Measurements from ENCODE around the gene ZNF771.

The ZNF771 gene

DNA sequence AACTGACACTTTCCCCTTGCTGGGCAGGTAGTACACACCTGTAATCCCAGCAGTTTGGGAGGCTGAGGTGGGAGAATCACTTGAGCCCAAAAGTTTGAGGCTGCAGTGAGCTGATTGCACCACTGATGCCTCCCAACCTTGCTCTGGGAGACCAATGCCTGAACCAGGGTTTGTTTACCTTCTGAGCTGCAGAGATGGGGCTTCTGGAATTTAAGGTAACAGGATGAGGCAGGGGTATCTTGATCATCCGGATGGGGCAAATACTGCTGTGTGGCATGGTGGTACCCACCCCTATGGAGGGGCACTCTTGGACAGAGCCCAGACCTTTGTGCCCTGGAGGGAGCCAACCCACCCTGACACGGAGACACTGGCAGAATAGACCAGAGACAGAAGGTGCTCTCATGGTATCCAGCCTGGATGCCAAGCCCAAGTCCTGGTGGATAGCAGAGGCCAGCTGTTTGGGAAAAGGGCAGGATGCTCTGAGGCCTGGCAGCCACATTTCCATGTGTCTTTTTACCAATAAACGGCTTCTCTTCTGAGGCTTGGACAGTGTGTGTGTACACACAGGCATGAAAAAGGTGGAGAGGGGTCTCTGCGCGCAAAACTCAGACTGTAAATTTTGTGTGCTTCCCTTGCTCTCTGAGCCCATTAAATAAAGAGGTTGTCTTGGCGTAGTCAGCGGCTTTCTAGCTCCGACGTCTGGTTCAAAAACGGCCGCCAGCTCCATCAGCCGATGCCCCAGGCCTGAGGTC lies 7.8 kb upstream of the ZNF771 start:
- DNase-seq, result no peak

DNA sequence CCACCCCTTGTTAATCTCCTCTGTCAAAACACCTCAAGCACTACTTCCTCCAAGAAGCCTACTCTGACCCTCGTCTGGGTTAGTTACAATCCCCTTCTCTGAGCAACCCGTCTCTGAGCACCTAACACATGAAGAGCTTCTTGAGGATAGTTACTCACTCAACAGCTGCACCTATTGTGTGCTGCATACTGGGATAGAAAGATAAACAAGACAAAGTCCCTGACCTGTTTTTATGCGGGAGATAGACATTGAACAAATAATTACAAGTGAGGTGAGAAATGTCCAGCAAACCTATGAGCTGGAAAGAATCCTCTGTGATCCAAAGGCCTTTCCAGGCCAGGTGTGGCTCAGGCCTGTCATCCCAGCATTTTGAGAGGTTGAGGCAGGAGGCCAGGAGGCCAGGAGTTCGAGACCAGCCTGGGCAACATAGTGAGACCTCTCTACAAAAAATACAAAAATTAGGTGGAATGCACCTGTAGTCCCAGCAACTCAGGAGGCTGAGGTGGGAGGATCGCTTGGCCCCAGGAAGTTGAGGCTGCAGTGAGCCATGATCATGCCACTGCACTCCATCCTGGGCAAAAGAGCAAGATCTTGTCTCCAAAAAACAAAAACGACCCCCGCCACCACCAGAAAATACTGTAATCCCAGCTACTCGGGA lies 5.5 kb upstream of the ZNF771 start:
- no peak for DNase-seq

DNA sequence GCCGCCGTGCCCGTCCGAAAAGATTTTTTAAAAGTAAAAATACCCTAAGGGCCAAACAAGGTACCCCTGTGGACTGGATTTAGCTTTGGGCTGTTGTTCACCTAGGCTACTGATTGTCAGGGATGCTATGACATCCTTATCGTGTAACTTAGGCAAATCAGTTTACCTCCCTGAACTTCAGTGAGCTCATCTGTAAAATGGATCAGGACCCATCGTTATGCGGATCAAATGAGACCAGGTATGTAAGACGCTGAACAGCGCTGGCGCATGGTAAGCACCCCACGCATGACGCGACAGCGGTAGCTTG lies 658 bp upstream of the ZNF771 start:
- DNase-seq, result no peak

DNA sequence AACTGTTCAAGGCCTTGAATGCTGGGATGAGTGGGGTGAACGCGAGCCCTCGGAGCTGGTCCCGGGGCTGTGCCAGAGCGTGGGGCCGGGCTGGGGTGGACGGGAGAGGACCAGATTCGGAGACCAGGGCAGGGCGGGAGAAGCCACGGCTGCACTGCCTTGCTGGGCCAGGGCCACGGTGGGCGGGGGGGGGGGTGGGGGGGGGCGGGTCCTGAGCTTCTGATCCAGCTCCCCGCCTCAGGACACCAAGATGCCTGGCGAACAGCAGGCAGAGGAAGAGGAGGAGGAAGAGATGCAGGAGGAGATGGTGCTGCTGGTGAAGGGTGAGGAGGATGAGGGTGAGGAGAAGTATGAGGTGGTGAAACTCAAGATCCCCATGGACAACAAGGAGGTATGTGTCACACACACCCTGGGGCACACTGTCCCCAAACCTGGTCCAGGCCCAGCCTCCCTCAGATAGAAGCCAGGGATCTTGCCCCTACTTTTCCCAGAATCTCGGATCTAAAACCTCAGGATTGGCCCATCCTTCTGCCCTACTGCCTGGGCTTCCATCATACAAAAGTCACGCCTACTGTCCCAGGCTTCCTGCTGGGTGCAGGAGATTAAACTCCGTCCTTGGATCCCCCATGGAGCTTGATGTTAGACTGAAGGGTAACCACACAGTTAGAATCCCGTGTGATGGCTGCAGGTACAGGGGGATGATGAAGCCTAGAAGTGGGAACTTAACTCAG lies 563 bp downstream of the ZNF771 start:
- no peak for DNase-seq

DNA sequence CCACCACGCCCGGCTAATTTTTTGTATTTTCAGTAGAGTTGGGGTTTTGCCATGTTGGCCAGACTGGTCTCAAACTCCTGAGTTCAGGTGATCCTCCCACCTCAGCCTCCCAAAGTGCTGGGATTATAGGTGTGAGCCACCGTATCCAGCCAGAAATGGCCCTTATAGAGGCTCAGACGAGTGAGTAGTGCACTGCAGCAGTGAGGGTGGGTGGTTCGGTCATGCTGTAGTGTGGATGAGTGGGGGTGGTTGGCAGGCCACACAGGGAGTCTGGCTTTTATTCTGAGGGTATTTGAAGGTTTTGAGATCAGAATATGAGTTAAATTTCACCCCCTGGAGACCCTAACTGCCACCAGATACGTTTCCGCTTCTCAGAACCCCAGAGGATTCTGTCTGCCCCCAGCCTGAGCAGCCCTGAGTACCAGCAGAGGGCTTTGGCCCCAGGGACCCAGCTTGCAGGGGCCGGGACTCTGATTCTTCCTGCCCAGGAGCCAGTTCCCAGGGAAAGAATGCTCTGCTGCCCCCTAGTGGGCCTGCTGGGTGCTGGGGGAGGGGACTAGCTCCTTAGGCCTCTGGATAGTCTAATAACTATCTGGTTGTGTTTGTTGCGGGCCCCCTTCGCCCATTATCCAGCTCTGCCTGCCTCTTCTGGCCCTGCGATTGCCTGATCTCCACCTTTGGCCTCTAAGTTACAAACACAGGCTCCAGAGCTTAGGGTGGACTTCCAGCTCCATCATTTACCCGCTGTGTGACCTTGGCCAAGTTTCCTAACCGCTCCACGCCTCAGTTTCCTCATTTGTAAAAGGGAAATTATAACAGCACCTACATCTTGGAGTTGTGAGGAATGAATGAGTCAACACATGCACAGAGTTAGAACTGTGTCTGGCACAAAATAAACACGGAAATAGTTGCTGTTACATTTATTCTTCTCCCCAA lies 2.0 kb downstream of the ZNF771 start:
- peak; percentile 77 for DNase-seq

DNA sequence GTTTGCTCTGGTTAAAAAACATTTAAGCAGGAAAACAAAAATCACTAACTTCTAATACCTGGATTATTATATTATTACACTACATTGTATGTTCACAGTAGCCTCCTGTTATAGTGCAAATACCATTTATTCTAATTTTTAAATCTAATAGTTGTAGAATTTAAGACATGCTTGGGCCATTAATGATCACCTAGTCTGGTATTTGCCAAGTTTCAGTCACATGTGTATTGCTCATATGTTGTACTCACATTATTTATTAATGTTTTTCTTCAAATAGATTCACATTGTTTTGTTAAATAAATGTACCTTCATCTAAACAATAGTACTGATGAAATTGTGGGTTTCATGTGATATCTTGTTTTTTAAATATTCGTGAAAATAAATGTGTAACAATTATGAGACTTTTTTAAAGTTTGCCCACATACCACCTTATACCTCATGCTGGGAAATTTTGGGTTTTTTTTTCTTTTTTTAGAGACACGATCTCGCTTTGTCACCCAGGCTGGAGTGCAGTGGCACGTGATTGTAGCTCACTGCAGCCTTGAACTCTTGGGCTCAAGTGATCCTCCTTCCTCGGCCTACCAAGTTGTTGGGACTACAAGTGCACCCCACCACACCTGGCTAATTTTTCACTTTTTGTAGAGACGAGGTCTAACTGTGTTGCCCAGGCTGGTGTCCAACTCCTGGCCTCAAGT lies 5.9 kb downstream of the ZNF771 start:
- no peak for DNase-seq

DNA sequence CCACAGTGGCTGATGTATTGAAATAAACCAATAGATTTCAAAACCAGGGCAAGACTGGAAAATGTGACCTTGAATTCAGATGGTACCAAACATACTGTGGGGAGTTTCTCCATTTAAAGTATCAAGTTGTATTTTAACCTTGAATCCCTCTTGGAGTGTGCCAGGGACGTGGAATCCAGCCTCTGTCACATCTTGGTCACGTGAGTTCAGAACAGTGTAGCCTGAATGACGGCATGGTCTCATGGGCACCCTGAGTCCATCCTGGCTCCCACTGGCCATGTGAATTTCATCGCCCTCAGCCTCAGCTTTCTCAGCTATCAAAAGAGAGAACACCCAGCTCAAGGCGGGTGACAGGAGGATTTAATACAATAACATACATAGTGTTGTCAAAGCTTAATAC lies 6.8 kb downstream of the ZNF771 start:
- no peak for DNase-seq

DNA sequence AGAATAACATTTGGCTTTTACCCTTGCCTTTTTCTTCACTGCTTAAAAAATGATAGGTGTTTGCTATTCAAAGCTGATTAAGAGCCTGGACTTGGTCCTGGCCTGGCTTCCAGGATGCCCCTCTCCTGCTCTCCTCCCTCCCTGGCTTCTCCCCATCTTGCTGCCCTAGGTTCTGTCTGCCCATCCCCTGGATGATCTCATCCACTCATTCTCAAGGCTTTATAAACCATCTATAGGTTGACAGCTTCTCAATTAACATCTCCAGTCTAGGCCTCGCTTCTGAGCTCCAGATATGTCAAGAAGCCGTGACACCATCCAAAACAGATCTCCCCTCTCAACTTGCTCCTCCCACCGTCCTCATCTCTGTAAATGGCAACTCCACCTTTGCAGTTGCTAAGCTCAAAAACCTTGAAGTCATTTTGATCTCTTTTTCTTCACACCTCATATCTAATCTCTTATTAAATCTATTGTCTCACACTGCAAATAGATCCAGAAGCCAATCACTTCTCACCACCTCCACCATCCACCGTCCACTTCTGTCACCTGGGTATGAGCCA lies 8.7 kb downstream of the ZNF771 start:
- no peak for DNase-seq

DNA sequence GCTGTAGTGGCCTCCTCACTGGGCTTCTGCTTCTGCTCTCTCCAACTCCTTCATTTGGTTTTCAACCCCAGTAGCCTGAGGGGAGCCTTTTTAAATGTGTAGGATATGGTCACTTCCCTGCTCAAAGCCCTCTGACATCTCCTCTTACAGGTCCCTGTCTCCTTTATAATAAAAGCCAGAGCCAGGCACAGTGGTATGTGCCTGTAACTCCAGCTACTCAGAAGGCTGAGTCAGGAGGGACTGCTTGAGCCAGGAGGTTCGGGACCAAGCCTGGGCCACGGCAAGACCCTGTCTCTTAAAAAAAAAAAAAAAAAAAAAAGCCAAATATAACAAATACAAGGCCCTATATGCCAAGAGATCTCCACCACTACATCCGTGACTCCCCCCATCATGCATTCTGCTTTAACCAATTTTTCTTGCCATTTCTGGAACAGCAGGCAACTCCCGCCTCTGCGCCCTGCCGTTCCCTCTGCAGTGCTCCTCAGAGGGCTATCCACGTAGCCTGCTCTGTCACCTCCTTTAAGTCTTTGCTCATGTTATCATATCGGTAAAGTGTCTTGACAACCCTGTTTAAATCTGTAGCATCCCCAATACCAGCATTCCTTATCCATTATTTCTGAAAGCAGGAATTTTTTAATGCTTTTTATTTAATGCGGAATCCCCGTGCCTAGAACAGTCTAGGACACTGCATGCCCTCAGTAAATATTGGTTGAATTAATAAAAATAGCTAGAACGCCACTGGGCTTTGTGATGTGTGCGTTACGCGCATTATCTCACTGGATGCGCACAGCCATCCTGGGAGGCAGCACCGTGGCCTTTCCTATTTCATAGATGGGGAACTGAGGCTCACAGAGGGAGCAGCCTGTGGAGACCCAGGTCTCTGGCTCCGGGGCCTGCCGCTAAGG lies 9.5 kb downstream of the ZNF771 start:
- no peak for DNase-seq

DNA sequence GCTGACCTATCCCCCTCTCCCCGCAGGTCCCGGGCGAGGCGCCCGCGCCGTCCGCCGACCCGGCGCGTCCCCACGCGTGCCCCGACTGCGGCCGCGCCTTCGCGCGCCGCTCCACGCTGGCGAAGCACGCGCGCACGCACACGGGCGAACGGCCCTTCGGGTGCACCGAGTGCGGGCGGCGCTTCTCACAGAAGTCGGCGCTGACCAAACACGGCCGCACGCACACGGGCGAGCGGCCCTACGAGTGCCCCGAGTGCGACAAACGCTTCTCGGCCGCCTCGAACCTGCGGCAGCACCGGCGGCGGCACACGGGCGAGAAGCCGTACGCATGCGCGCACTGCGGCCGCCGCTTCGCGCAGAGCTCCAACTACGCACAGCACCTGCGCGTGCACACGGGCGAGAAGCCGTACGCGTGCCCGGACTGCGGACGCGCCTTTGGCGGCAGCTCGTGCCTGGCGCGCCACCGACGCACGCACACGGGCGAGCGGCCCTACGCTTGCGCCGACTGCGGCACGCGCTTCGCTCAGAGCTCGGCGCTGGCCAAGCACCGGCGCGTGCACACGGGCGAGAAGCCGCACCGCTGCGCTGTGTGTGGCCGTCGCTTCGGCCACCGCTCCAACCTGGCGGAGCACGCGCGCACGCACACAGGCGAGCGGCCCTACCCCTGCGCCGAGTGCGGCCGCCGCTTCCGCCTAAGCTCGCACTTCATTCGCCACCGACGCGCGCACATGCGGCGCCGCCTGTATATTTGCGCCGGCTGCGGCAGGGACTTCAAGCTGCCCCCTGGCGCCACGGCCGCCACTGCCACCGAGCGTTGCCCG lies 10.3 kb downstream of the ZNF771 start:
- peak; percentile 51 for DNase-seq

DNA sequence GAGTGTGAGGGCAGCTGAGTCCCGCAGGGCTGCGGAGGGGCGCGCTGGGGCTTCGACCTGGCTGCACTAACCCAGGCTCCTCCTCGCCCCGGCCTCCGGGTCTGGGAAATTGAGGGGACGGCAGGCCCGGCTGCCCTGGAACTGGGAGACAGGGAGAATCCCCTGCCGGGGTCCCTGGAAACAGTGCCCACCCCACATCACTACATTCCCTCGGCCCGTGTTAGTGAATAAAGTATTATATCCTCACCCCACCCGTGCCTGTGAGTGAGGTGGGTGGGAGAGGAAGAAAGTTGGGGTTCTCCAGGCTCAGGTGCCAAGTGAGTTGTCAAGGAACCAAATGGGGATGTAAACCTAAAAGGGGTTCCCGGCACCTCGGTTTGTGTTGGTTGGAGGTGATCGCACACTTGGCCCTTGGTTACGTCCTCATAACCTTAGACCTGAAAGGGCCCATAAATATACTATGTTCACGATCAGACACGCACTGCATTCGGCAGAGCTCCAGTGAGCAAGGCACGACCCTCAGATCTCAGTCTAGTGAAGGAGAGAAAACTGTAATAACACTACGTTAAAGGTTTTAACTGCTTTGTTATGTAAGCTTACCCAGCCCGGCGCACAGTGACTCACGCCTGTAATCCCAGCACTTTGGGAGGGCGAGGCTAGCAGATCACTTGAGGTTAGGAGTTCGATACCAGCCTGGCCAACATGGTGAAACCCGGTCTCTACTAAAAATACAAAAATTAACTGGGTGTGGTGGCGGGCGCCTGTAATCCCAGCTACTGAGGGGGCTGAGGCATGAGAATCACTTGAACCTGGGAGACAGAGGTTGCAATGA lies 11.2 kb downstream of the ZNF771 start:
- DNase-seq, result no peak

DNA sequence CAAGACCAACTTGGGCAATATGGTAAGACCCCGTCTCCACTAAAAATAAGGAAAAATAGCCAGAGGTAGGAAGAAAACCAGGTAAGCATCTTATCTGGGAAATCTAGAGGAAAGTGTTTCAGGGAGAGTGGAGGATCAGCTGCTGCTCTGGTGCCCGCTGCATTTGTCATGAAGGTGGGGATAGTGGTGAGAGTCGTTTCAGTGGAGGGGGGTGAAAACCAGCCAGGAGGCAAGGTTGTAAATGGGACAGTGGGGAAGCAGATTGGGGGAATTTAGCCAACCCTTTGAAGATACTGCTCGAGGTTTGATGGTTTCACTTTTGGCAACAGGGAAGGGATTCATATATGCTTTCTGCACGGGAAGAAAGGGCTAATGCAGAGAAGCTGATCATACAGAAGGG lies 13.6 kb downstream of the ZNF771 start:
- DNase-seq, result no peak

DNA sequence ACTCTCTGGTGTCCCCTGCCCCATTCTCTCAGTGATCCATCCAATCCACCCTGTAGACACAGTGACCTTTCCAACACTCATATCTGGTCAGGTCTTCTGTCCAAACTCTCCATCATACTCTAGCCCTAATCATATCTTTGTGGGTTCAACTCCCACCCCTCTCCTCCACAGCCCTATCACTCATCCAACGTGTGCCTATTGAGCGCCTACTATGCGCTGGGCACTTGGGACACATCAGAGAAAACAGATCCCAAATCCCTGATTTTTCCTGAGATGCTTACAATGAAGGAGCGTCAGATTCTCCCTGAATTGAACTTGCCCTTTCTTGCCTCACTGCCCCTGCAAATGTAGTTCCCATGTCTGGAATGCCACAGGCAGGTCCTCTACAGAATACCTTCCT lies 20.6 kb downstream of the ZNF771 start:
- no peak for DNase-seq

DNA sequence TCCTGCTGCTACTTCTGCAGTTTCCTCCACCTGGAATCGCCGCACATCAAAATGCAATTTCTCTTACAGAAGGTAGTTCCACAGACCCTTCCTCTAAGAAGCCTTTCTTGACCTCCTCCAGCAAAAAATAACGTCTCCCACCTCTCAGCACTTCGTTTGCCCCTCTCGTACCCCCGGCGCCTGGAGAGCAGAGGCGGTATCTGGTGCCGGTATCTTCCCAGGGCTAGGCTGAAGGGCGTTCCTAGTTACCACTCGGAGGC lies 21.9 kb downstream of the ZNF771 start:
- DNase-seq, result no peak

DNA sequence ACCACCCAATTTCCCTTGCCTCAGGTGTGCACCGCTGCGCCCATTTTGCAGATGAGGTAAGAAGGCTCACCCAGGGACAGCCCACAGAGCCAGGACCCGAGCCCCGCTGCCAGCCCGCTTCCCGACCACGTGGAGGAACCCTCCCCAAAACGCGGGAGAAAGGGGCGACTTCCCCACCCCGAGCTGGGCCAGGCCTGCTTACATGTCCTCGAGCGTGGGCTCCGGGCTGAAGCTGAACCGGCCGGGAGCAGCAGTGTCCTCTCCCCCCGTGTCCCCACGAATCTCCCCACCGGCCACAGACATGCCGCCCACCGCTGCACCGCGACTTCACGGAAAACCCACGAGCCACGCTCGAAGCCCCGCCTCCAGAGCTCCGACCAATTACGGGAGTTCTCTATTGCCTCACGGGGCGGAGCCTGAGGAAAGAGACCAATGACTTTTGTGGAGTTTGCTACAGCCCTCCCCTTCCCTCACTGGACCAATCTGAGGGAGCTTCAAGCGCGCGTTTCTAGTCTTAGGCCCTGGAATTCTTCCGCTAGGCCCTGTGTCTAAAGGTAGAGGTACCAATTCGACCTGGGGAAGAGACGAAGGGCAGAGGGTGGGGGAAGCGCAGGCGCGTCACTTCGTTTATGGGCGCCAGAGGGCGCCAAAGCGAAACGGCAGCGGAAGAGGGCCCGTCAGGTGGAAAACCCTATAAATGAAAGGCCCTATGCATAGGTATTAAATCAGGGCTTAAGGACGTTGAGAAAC lies 22.4 kb downstream of the ZNF771 start, which contains the start of gene DCTPP1:
Gene DCTPP1 (minus strand): TSS at position 353 of the 750 bp plus-strand sequence. CDS start 50 bp downstream, at position 303.
- DNase-seq, result peak; percentile 95

DNA sequence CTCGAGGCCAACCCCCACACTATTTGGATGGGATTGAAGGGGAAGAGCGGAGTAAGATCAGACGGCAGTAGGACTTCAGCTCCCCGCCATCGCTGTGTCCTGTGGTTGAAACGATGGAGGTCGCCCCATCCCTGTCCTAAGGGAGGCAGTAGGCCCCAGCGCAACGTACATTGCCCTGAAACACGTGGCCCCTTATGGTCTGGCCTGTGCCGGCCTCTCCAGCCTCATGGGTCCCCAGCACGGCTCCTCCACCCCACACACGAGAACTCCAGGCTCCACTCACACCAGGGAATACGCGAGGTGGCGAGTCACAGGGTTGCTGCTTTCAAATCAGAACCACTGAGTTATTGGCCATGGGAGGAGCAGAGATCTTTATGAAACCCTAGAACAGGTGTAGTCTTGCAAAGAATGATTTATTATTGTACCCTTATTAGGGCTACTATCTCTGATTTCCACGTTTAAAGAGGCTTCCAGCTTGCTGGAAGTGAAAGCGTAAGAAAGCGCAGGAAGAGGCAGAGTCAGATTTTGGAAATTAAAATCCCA lies 23.1 kb downstream of the ZNF771 start:
- DNase-seq, result no peak

DNA sequence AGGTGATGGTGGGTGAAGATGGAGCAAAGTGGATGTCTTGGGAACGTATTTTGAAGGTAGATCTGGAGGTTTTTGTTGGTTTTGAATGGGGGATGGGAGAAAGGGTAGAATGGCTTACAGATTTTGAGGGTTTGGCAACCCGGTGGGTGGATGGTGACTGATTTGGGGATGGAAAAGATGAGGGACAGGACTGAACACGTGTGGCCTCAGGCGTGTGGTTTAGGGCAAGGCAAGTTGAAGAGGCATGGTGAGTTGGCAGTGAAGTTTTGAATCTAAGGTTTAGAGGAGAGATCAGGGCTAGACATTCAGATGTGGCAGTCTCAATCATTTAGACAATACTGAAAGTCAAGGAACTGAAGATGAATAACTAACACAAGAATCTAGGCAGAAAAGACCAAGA lies 27.4 kb downstream of the ZNF771 start:
- no peak for DNase-seq

DNA sequence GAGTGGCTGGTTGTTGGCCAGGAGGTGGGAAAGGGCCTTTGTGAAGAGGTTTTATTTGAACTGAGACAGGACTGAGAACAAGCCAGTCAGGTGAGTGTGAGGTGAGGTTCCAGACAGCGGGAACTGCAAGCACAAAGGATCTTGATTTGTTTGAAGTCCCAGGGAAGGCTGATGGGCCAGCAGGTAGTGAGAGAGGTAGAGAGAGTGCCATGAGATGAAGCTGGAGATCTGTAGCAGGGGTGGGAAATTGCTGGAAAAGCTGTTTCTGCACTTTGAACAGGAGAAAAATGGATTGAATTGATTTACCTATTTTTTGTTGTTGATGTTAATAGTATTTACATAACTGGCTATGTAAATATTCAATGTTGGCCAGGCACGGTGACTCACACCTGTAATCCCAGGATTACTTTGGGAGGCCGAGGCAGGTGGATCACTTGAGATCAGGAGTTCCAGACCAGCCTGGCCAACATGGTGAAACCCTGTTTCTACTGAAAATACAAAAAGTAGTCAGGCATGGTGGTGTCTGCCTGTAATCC lies 30.2 kb downstream of the ZNF771 start:
- no peak for DNase-seq
